Measurements from ENCODE around the gene LRP3. TPM values are rescaled to one million over a fixed set of nuclear protein-coding genes. Genes with fewer than 3 reads are reported as not detected.

LRP3 gene
- total and polyA plus RNA-seq, 2 donors (not counting 1 experiment from before 2014, with no cell fraction given) = 0.10 TPM; not detected in 1

DNA sequence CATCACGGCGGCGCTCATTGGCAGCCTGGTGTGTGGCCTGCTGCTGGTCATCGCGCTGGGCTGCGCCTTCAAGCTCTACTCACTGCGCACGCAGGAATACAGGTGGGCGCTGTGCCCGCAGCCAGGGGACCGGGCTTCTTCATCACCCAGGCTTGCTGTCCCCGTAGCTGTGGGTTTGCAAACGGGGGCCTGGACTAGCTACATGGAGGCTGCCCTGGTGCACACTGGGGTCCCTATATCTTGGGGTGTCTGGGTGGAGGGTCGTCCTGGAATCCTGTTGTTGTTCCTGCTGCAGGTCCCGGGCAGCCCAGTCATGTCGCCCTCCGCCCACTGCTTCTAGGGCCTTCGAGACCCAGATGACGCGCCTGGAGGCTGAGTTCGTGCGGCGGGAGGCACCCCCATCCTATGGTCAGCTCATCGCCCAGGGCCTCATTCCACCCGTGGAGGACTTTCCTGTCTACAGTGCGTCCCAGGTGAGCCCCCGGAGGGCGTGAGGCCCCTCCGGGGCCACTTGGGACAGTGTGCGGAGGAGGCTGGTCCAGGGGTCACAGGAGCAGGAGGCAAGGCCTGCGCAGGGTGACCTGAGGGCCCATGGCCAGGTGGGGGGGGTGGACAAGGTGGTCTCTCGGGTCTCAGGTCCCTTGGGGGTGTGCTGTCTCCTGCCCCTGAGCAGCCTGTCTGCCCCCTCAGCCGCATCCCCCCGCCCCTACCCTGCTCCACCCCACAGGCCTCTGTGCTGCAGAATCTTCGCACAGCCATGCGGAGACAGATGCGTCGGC, 12.3 kb downstream of the LRP3 start:
- DNase-seq = no peak
- no peaks in the 10 kb centered on the region for H3K9me3 ChIP-seq (ENCODE audit: control extremely low read depth in 1 of 3, control insufficient read depth in 2 of 3, insufficient read depth in 1 of 3, low read length in 2 of 3)
- H3K27ac ChIP-seq (ENCODE audit: low read length in 2 of 2) = no peak overlapping the region
- no peaks in the 10 kb centered on the region for H3K9me3 Mint-ChIP-seq (ENCODE audit: insufficient read depth)
- no peaks in the 10 kb centered on the region for H3K36me3 ChIP-seq (replicated peaks in 1 of 2; ENCODE audit: control extremely low read depth in 1 of 2, control insufficient read depth in 1 of 2, extremely low read depth in 1 of 2, insufficient read depth in 2 of 2, low read length in 1 of 2)
- H3K27ac Mint-ChIP-seq = no peak overlapping the region
- H3K4me2 ChIP-seq (replicated peaks; ENCODE audit: low read depth, low read length, poor library complexity, severe bottlenecking) = no peak overlapping the region
- no peak overlapping the region for H3K9ac ChIP-seq (ENCODE audit: low read length)
- no peak for ATAC-seq (ENCODE audit: low read depth)
- H4K20me1 ChIP-seq (ENCODE audit: control insufficient read depth, insufficient read depth, low read length, poor library complexity, severe bottlenecking) = no peaks in the 10 kb centered on the region
- no peaks in the 10 kb centered on the region for H3K4me1 Mint-ChIP-seq
- TF ChIP-seq, protein P1, sequence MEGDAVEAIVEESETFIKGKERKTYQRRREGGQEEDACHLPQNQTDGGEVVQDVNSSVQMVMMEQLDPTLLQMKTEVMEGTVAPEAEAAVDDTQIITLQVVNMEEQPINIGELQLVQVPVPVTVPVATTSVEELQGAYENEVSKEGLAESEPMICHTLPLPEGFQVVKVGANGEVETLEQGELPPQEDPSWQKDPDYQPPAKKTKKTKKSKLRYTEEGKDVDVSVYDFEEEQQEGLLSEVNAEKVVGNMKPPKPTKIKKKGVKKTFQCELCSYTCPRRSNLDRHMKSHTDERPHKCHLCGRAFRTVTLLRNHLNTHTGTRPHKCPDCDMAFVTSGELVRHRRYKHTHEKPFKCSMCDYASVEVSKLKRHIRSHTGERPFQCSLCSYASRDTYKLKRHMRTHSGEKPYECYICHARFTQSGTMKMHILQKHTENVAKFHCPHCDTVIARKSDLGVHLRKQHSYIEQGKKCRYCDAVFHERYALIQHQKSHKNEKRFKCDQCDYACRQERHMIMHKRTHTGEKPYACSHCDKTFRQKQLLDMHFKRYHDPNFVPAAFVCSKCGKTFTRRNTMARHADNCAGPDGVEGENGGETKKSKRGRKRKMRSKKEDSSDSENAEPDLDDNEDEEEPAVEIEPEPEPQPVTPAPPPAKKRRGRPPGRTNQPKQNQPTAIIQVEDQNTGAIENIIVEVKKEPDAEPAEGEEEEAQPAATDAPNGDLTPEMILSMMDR (IDR thresholded peaks at IDR 0.05) = no peak
- TF ChIP-seq EZH2 (IDR thresholded peaks at IDR 0.05; ENCODE audit: borderline replicate concordance, insufficient read depth, low read depth, low read length, poor library complexity, severe bottlenecking) = no peak
- ChIA-PET CTCF (no interaction called here), POLR2A (no interaction called here)
- 94% methylated on average over 37 of the region's 38 CpGs for WGBS (ENCODE audit: insufficient coverage)
- H3K4me3 Mint-ChIP-seq = no peak overlapping the region
- no peaks in the 10 kb centered on the region for H3K79me2 ChIP-seq (ENCODE audit: control insufficient read depth, insufficient read depth, low read length)
- H3K27me3 Mint-ChIP-seq = no peaks in the 10 kb centered on the region
- H2AFZ ChIP-seq (ENCODE audit: insufficient read depth, low read depth, low read length, poor library complexity, severe bottlenecking) = no peak overlapping the region
- no peak overlapping the region for H3K4me3 ChIP-seq (ENCODE audit: control extremely low read depth in 1 of 5, extremely low read depth in 1 of 5, insufficient read depth in 1 of 5, low read depth in 2 of 5, low read length in 4 of 5)
- no peaks in the 10 kb centered on the region for H3K27me3 ChIP-seq (replicated peaks in 1 of 4; ENCODE audit: control extremely low read depth in 1 of 4, control insufficient read depth in 3 of 4, insufficient read depth in 4 of 4, low read length in 3 of 4)
- H3K4me1 ChIP-seq (ENCODE audit: control insufficient read depth in 2 of 2, insufficient read depth in 2 of 2, low read length in 2 of 2) = no peaks in the 10 kb centered on the region
- intact Hi-C loops (cut with micrococcal nuclease) = no loop called here

DNA sequence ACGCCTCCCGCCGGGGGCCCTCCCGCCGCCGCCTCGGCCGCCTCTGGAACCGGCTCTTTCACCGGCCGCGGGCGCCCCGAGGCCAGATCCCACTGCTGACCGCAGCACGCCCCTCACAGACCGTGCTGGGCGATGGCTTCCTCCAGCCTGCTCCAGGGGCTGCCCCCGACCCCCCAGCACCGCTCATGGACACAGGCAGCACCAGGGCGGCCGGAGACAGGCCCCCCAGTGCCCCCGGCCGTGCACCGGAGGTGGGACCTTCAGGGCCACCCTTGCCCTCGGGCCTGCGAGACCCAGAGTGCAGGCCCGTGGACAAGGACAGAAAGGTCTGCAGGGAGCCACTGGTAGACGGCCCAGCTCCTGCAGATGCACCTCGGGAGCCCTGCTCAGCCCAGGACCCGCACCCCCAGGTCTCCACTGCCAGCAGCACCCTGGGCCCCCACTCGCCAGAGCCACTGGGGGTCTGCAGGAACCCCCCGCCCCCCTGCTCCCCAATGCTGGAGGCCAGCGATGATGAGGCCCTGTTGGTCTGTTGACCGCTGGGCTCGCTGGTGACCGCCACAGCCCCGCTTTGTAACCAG, 13.0 kb downstream of the LRP3 start:
- Histone ChIP-seq H2AFZ (ENCODE audit: insufficient read depth, low read depth, low read length, poor library complexity, severe bottlenecking) (no peak overlapping the region), H3K4me3 (ENCODE audit: control extremely low read depth in 1 of 5, extremely low read depth in 1 of 5, insufficient read depth in 1 of 5, low read depth in 2 of 5, low read length in 4 of 5) (no peak overlapping the region), H3K4me2 (replicated peaks; ENCODE audit: low read depth, low read length, poor library complexity, severe bottlenecking) (no peak overlapping the region), H3K4me1 (ENCODE audit: control insufficient read depth in 2 of 2, insufficient read depth in 2 of 2, low read length in 2 of 2) (no peaks in the 10 kb centered on the region), H3K79me2 (ENCODE audit: control insufficient read depth, insufficient read depth, low read length) (no peaks in the 10 kb centered on the region), H3K27me3 (replicated peaks in 1 of 4; ENCODE audit: control extremely low read depth in 1 of 4, control insufficient read depth in 3 of 4, insufficient read depth in 4 of 4, low read length in 3 of 4) (no peaks in the 10 kb centered on the region), H3K9ac (ENCODE audit: low read length) (no peak overlapping the region), H3K9me3 (ENCODE audit: control extremely low read depth in 1 of 3, control insufficient read depth in 2 of 3, insufficient read depth in 1 of 3, low read length in 2 of 3) (no peaks in the 10 kb centered on the region), H4K20me1 (ENCODE audit: control insufficient read depth, insufficient read depth, low read length, poor library complexity, severe bottlenecking) (no peaks in the 10 kb centered on the region), H3K27ac (ENCODE audit: low read length in 2 of 2) (no peak overlapping the region), H3K36me3 (replicated peaks in 1 of 2; ENCODE audit: control extremely low read depth in 1 of 2, control insufficient read depth in 1 of 2, extremely low read depth in 1 of 2, insufficient read depth in 2 of 2, low read length in 1 of 2) (no peaks in the 10 kb centered on the region)
- DNase-seq (no peak), ATAC-seq (ENCODE audit: low read depth) (no peak)
- intact Hi-C loops (cut with micrococcal nuclease) = no loop called here
- POLR2A ChIA-PET = no interaction called here
- TF ChIP-seq, protein P1 (IDR thresholded peaks at IDR 0.05) = no peak
- Mint-ChIP-seq H3K4me3 (no peak overlapping the region), H3K9me3 (ENCODE audit: insufficient read depth) (no peaks in the 10 kb centered on the region), H3K4me1 (no peaks in the 10 kb centered on the region), H3K27ac (no peak overlapping the region), H3K27me3 (no peaks in the 10 kb centered on the region)
- CTCF ChIA-PET = no interaction called here
- WGBS (ENCODE audit: insufficient coverage) = 93% methylated on average over 38 of the region's 38 CpGs

Measured in B cell (primary cell).